ENCODE results near the gene E2F1.

E2F1 gene

DNA sequence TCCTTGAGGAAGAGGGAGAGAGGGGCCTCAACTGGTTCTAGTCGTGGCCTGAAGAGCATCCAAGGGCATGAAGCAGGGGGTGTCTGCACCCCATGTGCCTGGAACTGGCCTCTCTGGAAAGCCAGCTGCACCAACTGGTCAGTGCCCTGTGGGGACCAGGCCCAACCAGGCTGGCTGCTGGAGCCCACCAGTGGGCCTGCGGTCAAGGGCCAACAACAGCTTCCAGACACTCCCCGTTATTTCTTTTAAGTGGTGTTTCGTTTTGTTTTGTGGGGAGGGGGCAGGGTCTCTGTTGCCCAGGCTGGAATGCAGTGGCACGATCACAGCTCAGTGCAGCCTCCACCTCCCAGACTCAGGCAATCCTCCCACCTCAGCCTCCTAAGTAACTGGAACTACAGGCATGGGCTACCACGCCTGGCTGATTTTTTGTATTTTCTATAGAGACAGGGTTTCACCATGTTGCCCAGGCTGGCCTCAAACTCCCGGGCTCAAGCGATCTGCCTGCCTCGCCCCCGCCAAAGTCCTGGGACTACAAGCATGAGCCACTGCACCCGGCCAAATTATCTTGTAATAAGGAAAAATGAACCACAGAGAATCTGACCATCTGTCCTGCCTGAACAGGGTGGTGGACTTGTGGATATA is 36.0 kb downstream of the E2F1 start:
- Histone ChIP-seq H3K9me3 (ENCODE audit: insufficient read depth, low read depth, low read length) (no peaks in the 10 kb centered on the region), H3K4ac (ENCODE audit: low read depth, low read length) (no peak overlapping the region), H3K23ac (ENCODE audit: low read length) (no peak overlapping the region), H2BK120ac (ENCODE audit: insufficient read depth, low read length, poor library complexity) (no peak overlapping the region), H3K27me3 (ENCODE audit: insufficient read depth, low read length) (no peaks in the 10 kb centered on the region), H2BK12ac (ENCODE audit: low read length) (no peak overlapping the region), H4K91ac (ENCODE audit: low read depth, low read length) (no peak overlapping the region), H2AFZ (ENCODE audit: insufficient read depth, low read length, poor library complexity) (no peak overlapping the region), H3K4me2 (ENCODE audit: low read length) (no peak overlapping the region), H3K9ac (ENCODE audit: low read length) (no peak overlapping the region), H4K12ac (ENCODE audit: low read depth, low read length) (no peak overlapping the region), H3K79me1 (ENCODE audit: low read length) (no peaks in the 10 kb centered on the region), H3K79me2 (ENCODE audit: control insufficient read depth, insufficient read depth, low read length, poor library complexity) (no peaks in the 10 kb centered on the region), H3K14ac (ENCODE audit: low read length) (no peak overlapping the region), H3K4me3 (ENCODE audit: low read depth, low read length) (no peak overlapping the region), H4K8ac (ENCODE audit: low read depth, low read length) (no peak overlapping the region), H2AK5ac (ENCODE audit: low read length) (no peak overlapping the region), H2BK5ac (ENCODE audit: low read depth, low read length, poor library complexity) (no peak overlapping the region), H3K4me1 (ENCODE audit: control insufficient read depth in 1 of 2, insufficient read depth in 2 of 2, low read length in 2 of 2) (peaks cover 6 to 9% of the 10 kb centered on the region in 2 experiments), H3K18ac (ENCODE audit: low read length) (no peak overlapping the region), H3K36me3 (ENCODE audit: control insufficient read depth in 1 of 2, insufficient read depth in 2 of 2, low read length in 2 of 2) (peaks cover 4 to 9% of the 10 kb centered on the region in 2 experiments), H3K27ac (ENCODE audit: low read depth, low read length) (no peak overlapping the region)
- no peak for DNase-seq
- WGBS (ENCODE audit: extremely low coverage, insufficient coverage, insufficient read length): no CpG with 5 or more reads among the region's 11 CpGs

GRCh38 chr20:33649201-33649681 is 36.9 kb downstream of the E2F1 start:
- Histone ChIP-seq H3K79me1 (ENCODE audit: low read length) (no peaks in the 10 kb centered on the region), H2BK120ac (ENCODE audit: insufficient read depth, low read length, poor library complexity) (no peak overlapping the region), H3K4me1 (ENCODE audit: control insufficient read depth in 1 of 2, insufficient read depth in 2 of 2, low read length in 2 of 2) (peaks cover 0 to 2% of the 10 kb centered on the region in 2 experiments), H2AK5ac (ENCODE audit: low read length) (no peak overlapping the region), H2BK12ac (ENCODE audit: low read length) (no peak overlapping the region), H3K27me3 (ENCODE audit: insufficient read depth, low read length) (no peaks in the 10 kb centered on the region), H3K4ac (ENCODE audit: low read depth, low read length) (no peak overlapping the region), H4K91ac (ENCODE audit: low read depth, low read length) (no peak overlapping the region), H3K14ac (ENCODE audit: low read length) (no peak overlapping the region), H2AFZ (ENCODE audit: insufficient read depth, low read length, poor library complexity) (no peak overlapping the region), H4K8ac (ENCODE audit: low read depth, low read length) (no peak overlapping the region), H2BK5ac (ENCODE audit: low read depth, low read length, poor library complexity) (no peak overlapping the region), H3K18ac (ENCODE audit: low read length) (no peak overlapping the region), H3K4me3 (ENCODE audit: low read depth, low read length) (no peak overlapping the region), H3K9ac (ENCODE audit: low read length) (no peak overlapping the region), H3K23ac (ENCODE audit: low read length) (no peak overlapping the region), H3K9me3 (ENCODE audit: insufficient read depth, low read depth, low read length) (no peaks in the 10 kb centered on the region), H4K12ac (ENCODE audit: low read depth, low read length) (no peak overlapping the region), H3K36me3 (ENCODE audit: control insufficient read depth in 1 of 2, insufficient read depth in 2 of 2, low read length in 2 of 2) (peaks cover 11 to 17% of the 10 kb centered on the region in 2 experiments), H3K4me2 (ENCODE audit: low read length) (no peak overlapping the region), H3K79me2 (ENCODE audit: control insufficient read depth, insufficient read depth, low read length, poor library complexity) (no peaks in the 10 kb centered on the region), H3K27ac (ENCODE audit: low read depth, low read length) (no peak overlapping the region)
- no CpG with 5 or more reads among the region's 19 CpGs for WGBS (ENCODE audit: extremely low coverage, insufficient coverage, insufficient read length)
- DNase-seq: no peak

GRCh38 chr20:33648396-33649004 is 37.7 kb downstream of the E2F1 start:
- H3K4me3 ChIP-seq (ENCODE audit: low read depth, low read length): no peak overlapping the region
- H3K18ac ChIP-seq (ENCODE audit: low read length): no peak overlapping the region
- no peaks in the 10 kb centered on the region for H3K9me3 ChIP-seq (ENCODE audit: insufficient read depth, low read depth, low read length)
- H4K12ac ChIP-seq (ENCODE audit: low read depth, low read length): no peak overlapping the region
- no peak overlapping the region for H4K8ac ChIP-seq (ENCODE audit: low read depth, low read length)
- no peaks in the 10 kb centered on the region for H3K79me2 ChIP-seq (ENCODE audit: control insufficient read depth, insufficient read depth, low read length, poor library complexity)
- H3K79me1 ChIP-seq (ENCODE audit: low read length): no peaks in the 10 kb centered on the region
- H3K27me3 ChIP-seq (ENCODE audit: insufficient read depth, low read length): no peaks in the 10 kb centered on the region
- H3K4me1 ChIP-seq (ENCODE audit: control insufficient read depth in 1 of 2, insufficient read depth in 2 of 2, low read length in 2 of 2): peaks cover 0 to 2% of the 10 kb centered on the region in 2 experiments
- no peak overlapping the region for H2AFZ ChIP-seq (ENCODE audit: insufficient read depth, low read length, poor library complexity)
- H2BK12ac ChIP-seq (ENCODE audit: low read length): no peak overlapping the region
- no CpG with 5 or more reads among the region's 14 CpGs for WGBS (ENCODE audit: extremely low coverage, insufficient coverage, insufficient read length)
- no peak overlapping the region for H3K23ac ChIP-seq (ENCODE audit: low read length)
- H3K36me3 ChIP-seq (ENCODE audit: control insufficient read depth in 1 of 2, insufficient read depth in 2 of 2, low read length in 2 of 2): peaks cover 13 to 17% of the 10 kb centered on the region in 2 experiments
- H3K4ac ChIP-seq (ENCODE audit: low read depth, low read length): no peak overlapping the region
- H2BK5ac ChIP-seq (ENCODE audit: low read depth, low read length, poor library complexity): no peak overlapping the region
- H4K91ac ChIP-seq (ENCODE audit: low read depth, low read length): no peak overlapping the region
- no peak overlapping the region for H2BK120ac ChIP-seq (ENCODE audit: insufficient read depth, low read length, poor library complexity)
- no peak for DNase-seq
- no peak overlapping the region for H3K14ac ChIP-seq (ENCODE audit: low read length)
- H3K9ac ChIP-seq (ENCODE audit: low read length): peak overlapping the region; percentile 59
- no peak overlapping the region for H3K4me2 ChIP-seq (ENCODE audit: low read length)
- H3K27ac ChIP-seq (ENCODE audit: low read depth, low read length): no peak overlapping the region
- H2AK5ac ChIP-seq (ENCODE audit: low read length): no peak overlapping the region

DNA sequence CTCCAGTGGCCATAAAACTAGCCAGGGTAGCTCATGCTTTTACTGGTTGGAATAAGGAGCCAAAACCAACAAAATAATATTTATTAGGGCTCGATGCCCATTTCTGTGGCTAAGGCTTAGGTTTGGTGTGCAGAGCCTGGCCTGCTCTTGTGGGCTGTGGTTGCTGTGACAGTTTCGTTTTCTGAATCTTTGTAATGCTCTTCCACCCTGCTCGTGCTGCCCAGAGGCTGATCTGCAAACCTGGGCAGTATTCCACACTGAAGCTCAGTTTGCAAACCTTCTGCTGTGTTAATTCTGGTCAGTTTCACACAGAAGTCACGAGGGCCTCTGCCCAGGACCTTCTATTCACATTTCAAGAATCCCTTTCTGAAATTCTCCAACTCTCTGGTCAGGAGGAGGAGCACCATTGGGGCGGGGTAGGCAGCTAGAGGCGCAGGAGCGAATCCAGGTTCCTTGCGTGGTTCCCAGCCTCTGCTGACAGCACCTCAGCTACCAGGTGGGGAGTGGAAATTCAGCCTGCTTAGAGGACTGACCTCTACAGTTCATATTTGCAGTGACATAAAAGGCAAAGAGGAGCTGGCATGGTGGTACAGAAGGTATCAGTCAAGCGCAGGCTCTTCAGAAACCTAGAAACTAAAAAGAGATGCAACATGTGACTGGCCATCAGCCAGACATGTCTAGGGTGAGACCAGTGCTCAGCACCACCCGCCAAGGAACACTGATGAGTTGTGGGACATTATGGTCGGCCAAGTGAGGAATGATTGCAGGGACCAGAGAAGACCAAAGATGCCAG is 38.4 kb downstream of the E2F1 start:
- Histone ChIP-seq H3K79me1 (ENCODE audit: low read length) (no peaks in the 10 kb centered on the region), H3K18ac (ENCODE audit: low read length) (no peak overlapping the region), H3K9ac (ENCODE audit: low read length) (no peak overlapping the region), H3K14ac (ENCODE audit: low read length) (no peak overlapping the region), H3K36me3 (ENCODE audit: control insufficient read depth in 1 of 2, insufficient read depth in 2 of 2, low read length in 2 of 2) (peaks cover 13 to 17% of the 10 kb centered on the region in 2 experiments), H4K8ac (ENCODE audit: low read depth, low read length) (no peak overlapping the region), H4K91ac (ENCODE audit: low read depth, low read length) (no peak overlapping the region), H2AK5ac (ENCODE audit: low read length) (no peak overlapping the region), H3K79me2 (ENCODE audit: control insufficient read depth, insufficient read depth, low read length, poor library complexity) (no peaks in the 10 kb centered on the region), H4K12ac (ENCODE audit: low read depth, low read length) (no peak overlapping the region), H2BK12ac (ENCODE audit: low read length) (no peak overlapping the region), H2BK5ac (ENCODE audit: low read depth, low read length, poor library complexity) (no peak overlapping the region), H3K27me3 (ENCODE audit: insufficient read depth, low read length) (no peaks in the 10 kb centered on the region), H3K9me3 (ENCODE audit: insufficient read depth, low read depth, low read length) (no peaks in the 10 kb centered on the region), H3K4ac (ENCODE audit: low read depth, low read length) (no peak overlapping the region), H3K27ac (ENCODE audit: low read depth, low read length) (no peak overlapping the region), H2AFZ (ENCODE audit: insufficient read depth, low read length, poor library complexity) (no peak overlapping the region), H3K23ac (ENCODE audit: low read length) (no peak overlapping the region), H2BK120ac (ENCODE audit: insufficient read depth, low read length, poor library complexity) (no peak overlapping the region), H3K4me2 (ENCODE audit: low read length) (no peak overlapping the region), H3K4me3 (ENCODE audit: low read depth, low read length) (no peak overlapping the region), H3K4me1 (ENCODE audit: control insufficient read depth in 1 of 2, insufficient read depth in 2 of 2, low read length in 2 of 2) (peaks cover 0 to 2% of the 10 kb centered on the region in 2 experiments)
- DNase-seq: no peak
- WGBS (ENCODE audit: extremely low coverage, insufficient coverage, insufficient read length): no CpG with 5 or more reads among the region's 11 CpGs

Data from trophoblast cell (in vitro differentiated cells and primary cell).